K562 (cell line): ENCODE measurements around the gene LAT. TPM values are rescaled to one million over a fixed set of nuclear protein-coding genes. Genes with fewer than 3 reads are reported as not detected.

Experiments
- ATAC-seq: fragments of 200-7000 bp; cut with Tn5 transposase; 3 replicates; pipeline ENCODE4 v1.9.1; 2020; ENCODE audit warnings: moderate library complexity
- BruUV-seq: library from RNA; stranded (reverse); fragments of 400-500 nt; replicated peaks from 2 replicates; lab custom pipeline; 2021; lab: Mats Ljungman, UMichigan
- CTCF ChIA-PET: fragments of 300-600 bp; formaldehyde crosslinking; extraction: SDS; loops from one replicate; lab custom pipeline; 2021; ENCODE audit warnings: low intra/inter-chr PET ratio; lab: Yijun Ruan, JAX
- POLR2A ChIA-PET: fragments of 300-600, 350-650 bp; sonication (Branson Sonifier 250); formaldehyde crosslinking; extraction: SDS; loops from one replicate; lab custom pipeline; 2021; ENCODE audit warnings: antibody characterized with exemption, inconsistent platforms; lab: Yijun Ruan, JAX
- DNase-seq, 4 experiments: peaks; one replicate each; pipeline versions ENCODE4 v3.0.0 to v3.0.0-alpha.2; 2011 to 2018; ENCODE audit warnings: low spot score in 3 of 4, mixed read lengths in 3 of 4; ENCODE audit errors: extremely low read depth in 1 of 4
- FAIRE-seq: peaks from 2 replicates; lab custom pipeline; 2011; peaks lifted over from hg19 to GRCh38; lab: Jason Lieb, UNC
- H2AFZ ChIP-seq: 2 replicates; pipeline ENCODE4 v1.6.0; 2011; ENCODE audit warnings: low read depth, low read length, control low read depth, inconsistent platforms
- H3K27ac ChIP-seq: fragments of 200-600 bp; 3 replicates; pipeline ENCODE4 v1.8.0; 2011; ENCODE audit warnings: low read depth, mild to moderate bottlenecking, control low read depth, inconsistent platforms, low read length, moderate library complexity, mixed read lengths; ENCODE audit errors: extremely low read depth
- H3K27me3 ChIP-seq, 2 experiments: fragments of 300-600 bp in 1 of 2; 2 replicates in 1 of 2; 3 replicates in 1 of 2; pipeline versions ENCODE4 v1.6.0 to v1.8.0; 2011; ENCODE audit warnings: inconsistent platforms in 2 of 2, low read length in 2 of 2, mild to moderate bottlenecking in 1 of 2, mixed read lengths in 1 of 2, moderate library complexity in 1 of 2; ENCODE audit not compliant: control insufficient read depth in 2 of 2, insufficient read depth in 2 of 2
- H3K36me3 ChIP-seq: fragments of 300-600 bp; 3 replicates; pipeline ENCODE4 v1.8.0; 2011; ENCODE audit warnings: mild to moderate bottlenecking, low read length, inconsistent platforms; ENCODE audit not compliant: control insufficient read depth, insufficient read depth
- H3K4me1 ChIP-seq, 2 experiments: fragments of 200-600 bp in 1 of 2; replicated peaks in 1 of 2; 2 replicates in 1 of 2; 3 replicates in 1 of 2; pipeline versions ENCODE4 v1.5.1 to v1.8.0; 2011; ENCODE audit warnings: inconsistent platforms in 2 of 2, low read length in 2 of 2, mild to moderate bottlenecking in 1 of 2, mixed read lengths in 1 of 2, moderate library complexity in 1 of 2; ENCODE audit not compliant: control insufficient read depth in 2 of 2, insufficient read depth in 2 of 2
- H3K4me2 ChIP-seq: 2 replicates; pipeline ENCODE4 v1.6.1; 2011; ENCODE audit warnings: low read length, control low read depth, inconsistent platforms, mixed read lengths; ENCODE audit not compliant: insufficient read depth
- H3K4me3 ChIP-seq: fragments of 200-600 bp; sonication (generic), shearing (Covaris generic); 2 replicates; pipeline ENCODE4 v1.5.1; 2016; ENCODE audit warnings: control low read depth, inconsistent platforms
- H3K79me2 ChIP-seq: fragments of 200-600 bp; 3 replicates; pipeline ENCODE4 v1.8.0; 2011; ENCODE audit warnings: low read length, inconsistent platforms; ENCODE audit not compliant: control insufficient read depth, insufficient read depth
- H3K9ac ChIP-seq, 2 experiments: 2 replicates each; pipeline versions ENCODE4 v1.6.0 to v1.6.1; 2011; ENCODE audit warnings: low read depth in 2 of 2, low read length in 2 of 2, control low read depth in 1 of 2, inconsistent platforms in 1 of 2, mild to moderate bottlenecking in 1 of 2, mixed read lengths in 1 of 2; ENCODE audit not compliant: insufficient read depth in 1 of 2
- H3K9me1 ChIP-seq: one replicate; pipeline ENCODE4 v1.6.0; 2011; ENCODE audit warnings: inconsistent platforms, mild to moderate bottlenecking, low read length, moderate library complexity; ENCODE audit not compliant: control insufficient read depth, insufficient read depth
- H3K9me3 ChIP-seq: replicated peaks from 2 replicates; pipeline ENCODE4 v1.5.1; 2011; ENCODE audit warnings: low read depth, low read length, inconsistent platforms; ENCODE audit not compliant: control insufficient read depth, insufficient read depth
- H4K20me1 ChIP-seq: replicated peaks from 2 replicates; pipeline ENCODE4 v1.6.1; 2011; ENCODE audit warnings: low read length, inconsistent platforms, mixed read lengths; ENCODE audit not compliant: control insufficient read depth, insufficient read depth
- HCFC1 ChIP-seq: IDR thresholded peaks from 2 replicates; pipeline ENCODE4 v1.6.1; 2012; ENCODE audit warnings: low read depth, low read length, improper control_type of control experiment
- NFE2L1 ChIP-seq: fragments of 450-650 bp; IDR thresholded peaks from 2 replicates; pipeline ENCODE4 v1.6.1; 2016; ENCODE audit warnings: missing genetic modification characterization, low read depth, mild to moderate bottlenecking, missing compliant biosample characterization, moderate library complexity, borderline replicate concordance
- SRSF7 ChIP-seq: fragments of 200-400 bp; formaldehyde crosslinking; optimal IDR thresholded peaks from 2 replicates; pipeline ENCODE3; 2017; ENCODE audit warnings: mild to moderate bottlenecking, low read depth, low read length
- TAF7 ChIP-seq: fragments of 450-650 bp; IDR thresholded peaks from 2 replicates; pipeline ENCODE4 v1.6.1; 2016; ENCODE audit warnings: missing genetic modification characterization, missing compliant biosample characterization
- TAL1 ChIP-seq: fragments of 450-650 bp; IDR thresholded peaks from 2 replicates; pipeline ENCODE4 v1.6.1; 2016; ENCODE audit warnings: mild to moderate bottlenecking
- TEAD1 ChIP-seq, 2 experiments: fragments of 450-650 bp in 1 of 2; sonication (generic) in 1 of 2; formaldehyde crosslinking; IDR thresholded peaks; 2 replicates each; pipeline versions ENCODE4 v1.4.0 to v1.8.0; 2020 to 2022; ENCODE audit warnings: mild to moderate bottlenecking in 2 of 2, missing genetic modification reagents in 1 of 2
- ZBTB43 ChIP-seq: sonication (generic); formaldehyde crosslinking; IDR thresholded peaks from 2 replicates; pipeline ENCODE4 v1.8.0; 2023; ENCODE audit warnings: mild to moderate bottlenecking, missing genetic modification reagents
- ZKSCAN3 ChIP-seq: fragments of 250-450 bp; sonication (Bioruptor Pico); IDR thresholded peaks from 2 replicates; pipeline ENCODE4 v1.4.0; 2020
- ZNF512 ChIP-seq: IDR thresholded peaks from 2 replicates; pipeline ENCODE4 v1.6.1; 2016; ENCODE audit warnings: missing genetic modification characterization, missing compliant biosample characterization
- WGBS: fragments of 100-300 bp; shearing (Covaris generic); methylation state at CpG from one replicate; pipeline ENCODE4 v1.1.6; 2016; ENCODE audit warnings: low coverage, mixed read lengths; ENCODE audit not compliant: insufficient coverage; ENCODE audit errors: missing lambda C conversion rate; 5-methylcytosine and 5-hydroxymethylcytosine counted together
- in situ Hi-C: fragments of 300-500 bp; cut with MboI; formaldehyde crosslinking; loops from 4 replicates; pipeline ENCODE4 v1.15.0; 2018; ENCODE audit warnings: inconsistent platforms, mixed read lengths
- intact Hi-C: fragments of 100-400 bp; cut with micrococcal nuclease; formaldehyde crosslinking; loops from 2 replicates; pipeline ENCODE4 v1.14.2; 2022
- polyA plus RNA-seq, 8 experiments: library from polyadenylated mRNA; depleted of rRNA in 4 of 8; stranded (reverse) in 5 of 8; unstranded in 3 of 8; fragments of >200 nt; fragmentation: Nextera tagmentation in 2 of 8; fragmentation: Illumina TruSeq in 1 of 8; extraction: Ambion mirVana in 2 of 8; extraction: Trizol in 1 of 8; gene quantifications; 2 replicates each; pipeline versions ENCODE4 v1.2.1 to v1.2.3, GENCODE V29; 2011 to 2014; ENCODE audit warnings: inconsistent platforms in 1 of 8, missing spikeins in 1 of 8
- total RNA-seq, 7 experiments: library from RNA; depleted of rRNA in 6 of 7; stranded (reverse); fragments of >200 nt in 6 of 7; fragmentation: Illumina TruSeq in 2 of 7; extraction: Trizol in 2 of 7; gene quantifications; 2 replicates each; pipeline versions ENCODE4 v1.2.1 to v1.2.3, GENCODE V29; 2011 to 2021; ENCODE audit warnings: low replicate concordance in 1 of 7
- TF ChIP-seq, protein P1 (sequence below): fragments of 250-450 bp; sonication (Bioruptor Pico); IDR thresholded peaks from 2 replicates; pipeline ENCODE4 v1.8.0; 2022; ENCODE audit warnings: moderate library complexity, mild to moderate bottlenecking, inconsistent platforms
- TF ChIP-seq, protein P2 (sequence below): fragments of 450-650 bp; IDR thresholded peaks from 2 replicates; pipeline ENCODE4 v1.6.1; 2016; ENCODE audit warnings: low read depth, mild to moderate bottlenecking, moderate library complexity
- TF ChIP-seq, protein P3 (sequence below): sonication (generic); formaldehyde crosslinking; IDR thresholded peaks from 2 replicates; pipeline ENCODE4 v1.8.1; 2023; ENCODE audit warnings: missing genetic modification reagents, mild to moderate bottlenecking, borderline replicate concordance

Gene LAT
- total and polyA plus RNA-seq, 9 of the 15 experiments (the other 6 are each of a cell fraction or from before 2014, with no cell fraction given) = 0.40 to 4.2 (median 1.3) TPM

GRCh38 chr16:28935346-28935745 lies 49.5 kb upstream of the LAT start:
- Histone ChIP-seq H3K36me3 (no peaks in the 10 kb centered on the region), H3K27ac (no peak overlapping the region), H3K4me3 (peak overlapping the region; percentile 48), H3K27me3 (no peaks in the 10 kb centered on the region), H3K9me1 (no peaks in the 10 kb centered on the region), H3K9me3 (no peaks in the 10 kb centered on the region), H2AFZ (no peak overlapping the region; the same call in 1 of the 2 replicates), H3K4me1 (peaks cover 8 to 48% of the 10 kb centered on the region in 2 experiments; a peak in 4 of 5 replicates), H4K20me1 (no peaks in the 10 kb centered on the region), H3K4me2 (peak overlapping the region; percentile 98), H3K79me2 (peaks cover 9% of the 10 kb centered on the region), H3K9ac (peak overlapping the region; percentile 68 to 70; a peak in 3 of 4 replicates)
- in situ Hi-C loops = loop anchor here (25.0 kb wide), 1 partner anchor 498 kb away; no protein-coding TSS in a partner anchor
- ChIA-PET CTCF (no interaction called here), POLR2A (interaction anchor here (0.6 kb wide), 2 partner anchors 72 to 616 kb away, joined by 3 read pairs; partner anchors contain the start of gene SH2B1)
- ATAC-seq = no peak
- WGBS = 58% methylated on average over 4 of the region's 4 CpGs
- DNase-seq = peak in 2 of 4 experiments; percentile 42 to 51
- intact Hi-C loops = loop anchor here (5.0 kb wide), 1 partner anchor 53 kb away; no protein-coding TSS in a partner anchor
- peak; percentile 72 for FAIRE-seq
- BruUV-seq = no TSS peak
- TF ChIP-seq, protein P1, sequence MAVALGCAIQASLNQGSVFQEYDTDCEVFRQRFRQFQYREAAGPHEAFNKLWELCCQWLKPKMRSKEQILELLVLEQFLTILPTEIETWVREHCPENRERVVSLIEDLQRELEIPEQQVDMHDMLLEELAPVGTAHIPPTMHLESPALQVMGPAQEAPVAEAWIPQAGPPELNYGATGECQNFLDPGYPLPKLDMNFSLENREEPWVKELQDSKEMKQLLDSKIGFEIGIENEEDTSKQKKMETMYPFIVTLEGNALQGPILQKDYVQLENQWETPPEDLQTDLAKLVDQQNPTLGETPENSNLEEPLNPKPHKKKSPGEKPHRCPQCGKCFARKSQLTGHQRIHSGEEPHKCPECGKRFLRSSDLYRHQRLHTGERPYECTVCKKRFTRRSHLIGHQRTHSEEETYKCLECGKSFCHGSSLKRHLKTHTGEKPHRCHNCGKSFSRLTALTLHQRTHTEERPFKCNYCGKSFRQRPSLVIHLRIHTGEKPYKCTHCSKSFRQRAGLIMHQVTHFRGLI = no peak
- TF ChIP-seq, protein P2, sequence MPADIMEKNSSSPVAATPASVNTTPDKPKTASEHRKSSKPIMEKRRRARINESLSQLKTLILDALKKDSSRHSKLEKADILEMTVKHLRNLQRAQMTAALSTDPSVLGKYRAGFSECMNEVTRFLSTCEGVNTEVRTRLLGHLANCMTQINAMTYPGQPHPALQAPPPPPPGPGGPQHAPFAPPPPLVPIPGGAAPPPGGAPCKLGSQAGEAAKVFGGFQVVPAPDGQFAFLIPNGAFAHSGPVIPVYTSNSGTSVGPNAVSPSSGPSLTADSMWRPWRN = no peak
- TF ChIP-seq ZNF512 (tag) = 0 out of 2 replicates have a peak, but pooled peaks have one; percentile 28
- TF ChIP-seq NFE2L1 (tag) = no peak
- TF ChIP-seq ZKSCAN3 (CRISPR knock-in tag) = no peak
- no peak for TF ChIP-seq HCFC1
- TF ChIP-seq ZBTB43 = no peak
- no peak for TF ChIP-seq TEAD1 (CRISPR knock-in tag; IDR thresholded peaks at IDR 0.05)
- no peak for TF ChIP-seq TAL1
- TF ChIP-seq SRSF7 = no peak
- TF ChIP-seq, protein P3, sequence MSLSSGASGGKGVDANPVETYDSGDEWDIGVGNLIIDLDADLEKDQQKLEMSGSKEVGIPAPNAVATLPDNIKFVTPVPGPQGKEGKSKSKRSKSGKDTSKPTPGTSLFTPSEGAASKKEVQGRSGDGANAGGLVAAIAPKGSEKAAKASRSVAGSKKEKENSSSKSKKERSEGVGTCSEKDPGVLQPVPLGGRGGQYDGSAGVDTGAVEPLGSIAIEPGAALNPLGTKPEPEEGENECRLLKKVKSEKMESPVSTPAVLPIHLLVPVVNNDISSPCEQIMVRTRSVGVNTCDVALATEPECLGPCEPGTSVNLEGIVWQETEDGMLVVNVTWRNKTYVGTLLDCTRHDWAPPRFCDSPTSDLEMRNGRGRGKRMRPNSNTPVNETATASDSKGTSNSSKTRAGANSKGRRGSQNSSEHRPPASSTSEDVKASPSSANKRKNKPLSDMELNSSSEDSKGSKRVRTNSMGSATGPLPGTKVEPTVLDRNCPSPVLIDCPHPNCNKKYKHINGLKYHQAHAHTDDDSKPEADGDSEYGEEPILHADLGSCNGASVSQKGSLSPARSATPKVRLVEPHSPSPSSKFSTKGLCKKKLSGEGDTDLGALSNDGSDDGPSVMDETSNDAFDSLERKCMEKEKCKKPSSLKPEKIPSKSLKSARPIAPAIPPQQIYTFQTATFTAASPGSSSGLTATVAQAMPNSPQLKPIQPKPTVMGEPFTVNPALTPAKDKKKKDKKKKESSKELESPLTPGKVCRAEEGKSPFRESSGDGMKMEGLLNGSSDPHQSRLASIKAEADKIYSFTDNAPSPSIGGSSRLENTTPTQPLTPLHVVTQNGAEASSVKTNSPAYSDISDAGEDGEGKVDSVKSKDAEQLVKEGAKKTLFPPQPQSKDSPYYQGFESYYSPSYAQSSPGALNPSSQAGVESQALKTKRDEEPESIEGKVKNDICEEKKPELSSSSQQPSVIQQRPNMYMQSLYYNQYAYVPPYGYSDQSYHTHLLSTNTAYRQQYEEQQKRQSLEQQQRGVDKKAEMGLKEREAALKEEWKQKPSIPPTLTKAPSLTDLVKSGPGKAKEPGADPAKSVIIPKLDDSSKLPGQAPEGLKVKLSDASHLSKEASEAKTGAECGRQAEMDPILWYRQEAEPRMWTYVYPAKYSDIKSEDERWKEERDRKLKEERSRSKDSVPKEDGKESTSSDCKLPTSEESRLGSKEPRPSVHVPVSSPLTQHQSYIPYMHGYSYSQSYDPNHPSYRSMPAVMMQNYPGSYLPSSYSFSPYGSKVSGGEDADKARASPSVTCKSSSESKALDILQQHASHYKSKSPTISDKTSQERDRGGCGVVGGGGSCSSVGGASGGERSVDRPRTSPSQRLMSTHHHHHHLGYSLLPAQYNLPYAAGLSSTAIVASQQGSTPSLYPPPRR = no peak
- TF ChIP-seq TAF7 (tag) = no peak
